ENCODE measurements around the gene MGAT2. TPM values are rescaled to one million over a fixed set of nuclear protein-coding genes. Genes with fewer than 3 reads are reported as not detected.
"Not testable (repeated sequence)": the region's sequence is repeated elsewhere in the genome, so short reads cannot be mapped to it uniquely, and the experiment has no call there.

The MGAT2 gene
- total RNA-seq, 2 donors from 2014 or later: 21.4 to 23.5 TPM

DNA sequence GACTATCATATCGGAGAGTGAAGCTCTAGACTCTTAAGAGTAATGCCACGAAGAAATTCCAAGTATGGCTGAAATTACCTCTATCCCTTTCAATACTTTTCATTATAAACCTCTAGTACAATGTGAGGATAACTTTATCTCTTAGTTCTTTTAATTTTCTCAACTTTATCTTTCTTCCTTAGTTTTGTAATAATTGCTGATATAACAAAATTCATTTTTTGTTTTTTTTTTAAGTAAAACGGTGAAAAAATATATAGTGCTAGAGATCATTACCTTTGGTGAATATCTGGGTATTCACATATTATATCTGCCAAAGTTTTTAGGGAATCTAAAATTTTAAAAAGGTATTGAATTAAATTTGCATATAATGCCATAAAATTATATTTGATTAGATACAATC, 33.9 kb downstream of the MGAT2 start:
- TF ChIP-seq, protein P1, sequence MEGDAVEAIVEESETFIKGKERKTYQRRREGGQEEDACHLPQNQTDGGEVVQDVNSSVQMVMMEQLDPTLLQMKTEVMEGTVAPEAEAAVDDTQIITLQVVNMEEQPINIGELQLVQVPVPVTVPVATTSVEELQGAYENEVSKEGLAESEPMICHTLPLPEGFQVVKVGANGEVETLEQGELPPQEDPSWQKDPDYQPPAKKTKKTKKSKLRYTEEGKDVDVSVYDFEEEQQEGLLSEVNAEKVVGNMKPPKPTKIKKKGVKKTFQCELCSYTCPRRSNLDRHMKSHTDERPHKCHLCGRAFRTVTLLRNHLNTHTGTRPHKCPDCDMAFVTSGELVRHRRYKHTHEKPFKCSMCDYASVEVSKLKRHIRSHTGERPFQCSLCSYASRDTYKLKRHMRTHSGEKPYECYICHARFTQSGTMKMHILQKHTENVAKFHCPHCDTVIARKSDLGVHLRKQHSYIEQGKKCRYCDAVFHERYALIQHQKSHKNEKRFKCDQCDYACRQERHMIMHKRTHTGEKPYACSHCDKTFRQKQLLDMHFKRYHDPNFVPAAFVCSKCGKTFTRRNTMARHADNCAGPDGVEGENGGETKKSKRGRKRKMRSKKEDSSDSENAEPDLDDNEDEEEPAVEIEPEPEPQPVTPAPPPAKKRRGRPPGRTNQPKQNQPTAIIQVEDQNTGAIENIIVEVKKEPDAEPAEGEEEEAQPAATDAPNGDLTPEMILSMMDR (conservative IDR thresholded peaks at IDR 0.05): no peak
- WGBS, 2 experiments (ENCODE audit: insufficient coverage in 1 of 2, insufficient read length in 1 of 2): 100% methylated on average over 2 of the region's 3 CpGs; no CpG with 5 or more reads in 1 of the 2 experiments
- Histone ChIP-seq H3K9ac (ENCODE audit: extremely low read depth, low read length, poor library complexity, severe bottlenecking) (no peak overlapping the region), H3K27ac (ENCODE audit: low read depth, low read length) (no peak overlapping the region), H3K4me3 (ENCODE audit: low read length) (no peak overlapping the region), H3K9me3 (ENCODE audit: control insufficient read depth, low read length) (no peaks in the 10 kb centered on the region), H3K4me1 (ENCODE audit: control insufficient read depth, insufficient read depth, low read length) (no peaks in the 10 kb centered on the region), H3K27me3 (ENCODE audit: control insufficient read depth, insufficient read depth, low read length, poor library complexity, severe bottlenecking) (no peaks in the 10 kb centered on the region), H3K36me3 (ENCODE audit: control insufficient read depth, insufficient read depth, low read length) (peaks cover 38% of the 10 kb centered on the region)
- no peaks in the 10 kb centered on the region for H3K4me1 Mint-ChIP-seq
- no peaks in the 10 kb centered on the region for H3K27me3 Mint-ChIP-seq (ENCODE audit: insufficient read depth)
- no peak overlapping the region for H3K4me3 Mint-ChIP-seq
- H3K36me3 Mint-ChIP-seq (ENCODE audit: low read depth): peaks cover 13% of the 10 kb centered on the region
- DNase-seq: no peak
- no peaks in the 10 kb centered on the region for H3K9me3 Mint-ChIP-seq
- H3K27ac Mint-ChIP-seq: no peak overlapping the region

DNA sequence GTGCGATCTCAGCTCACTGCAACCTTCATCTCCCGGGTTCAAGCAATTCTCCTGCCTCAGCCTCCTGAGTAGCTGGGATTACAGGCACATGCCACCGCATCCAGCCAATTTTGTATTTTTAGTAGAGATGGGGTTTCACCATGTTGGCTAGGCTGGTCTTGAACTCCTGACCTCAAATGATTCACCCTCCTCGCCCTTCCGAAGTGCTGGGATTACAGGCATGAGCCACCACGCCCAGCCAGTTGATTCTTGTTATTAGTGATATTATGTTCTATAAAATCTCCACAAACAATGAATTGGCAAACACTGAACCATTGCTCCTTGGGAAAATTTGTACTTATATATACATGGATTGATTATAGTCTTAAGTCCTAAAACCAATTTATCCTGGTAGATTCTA, 36.9 kb downstream of the MGAT2 start:
- not testable (repeated sequence) for H3K27me3 Mint-ChIP-seq (ENCODE audit: insufficient read depth); H3K4me3 Mint-ChIP-seq; H3K9me3 Mint-ChIP-seq; H3K9me3 ChIP-seq (ENCODE audit: control insufficient read depth, low read length); H3K27ac Mint-ChIP-seq; H3K4me3 ChIP-seq (ENCODE audit: low read length); H3K27ac ChIP-seq (ENCODE audit: low read depth, low read length); H3K4me1 ChIP-seq (ENCODE audit: control insufficient read depth, insufficient read depth, low read length); H3K9ac ChIP-seq (ENCODE audit: extremely low read depth, low read length, poor library complexity, severe bottlenecking); DNase-seq; H3K4me1 Mint-ChIP-seq; H3K27me3 ChIP-seq (ENCODE audit: control insufficient read depth, insufficient read depth, low read length, poor library complexity, severe bottlenecking)
- WGBS, 2 experiments (ENCODE audit: insufficient coverage in 1 of 2, insufficient read length in 1 of 2): 96 to 100% methylated on average over 2 to 5 of the region's 6 CpGs
- peaks cover 13% of the 10 kb centered on the region for H3K36me3 Mint-ChIP-seq (ENCODE audit: low read depth)
- peaks cover 29% of the 10 kb centered on the region for H3K36me3 ChIP-seq (ENCODE audit: control insufficient read depth, insufficient read depth, low read length)

DNA sequence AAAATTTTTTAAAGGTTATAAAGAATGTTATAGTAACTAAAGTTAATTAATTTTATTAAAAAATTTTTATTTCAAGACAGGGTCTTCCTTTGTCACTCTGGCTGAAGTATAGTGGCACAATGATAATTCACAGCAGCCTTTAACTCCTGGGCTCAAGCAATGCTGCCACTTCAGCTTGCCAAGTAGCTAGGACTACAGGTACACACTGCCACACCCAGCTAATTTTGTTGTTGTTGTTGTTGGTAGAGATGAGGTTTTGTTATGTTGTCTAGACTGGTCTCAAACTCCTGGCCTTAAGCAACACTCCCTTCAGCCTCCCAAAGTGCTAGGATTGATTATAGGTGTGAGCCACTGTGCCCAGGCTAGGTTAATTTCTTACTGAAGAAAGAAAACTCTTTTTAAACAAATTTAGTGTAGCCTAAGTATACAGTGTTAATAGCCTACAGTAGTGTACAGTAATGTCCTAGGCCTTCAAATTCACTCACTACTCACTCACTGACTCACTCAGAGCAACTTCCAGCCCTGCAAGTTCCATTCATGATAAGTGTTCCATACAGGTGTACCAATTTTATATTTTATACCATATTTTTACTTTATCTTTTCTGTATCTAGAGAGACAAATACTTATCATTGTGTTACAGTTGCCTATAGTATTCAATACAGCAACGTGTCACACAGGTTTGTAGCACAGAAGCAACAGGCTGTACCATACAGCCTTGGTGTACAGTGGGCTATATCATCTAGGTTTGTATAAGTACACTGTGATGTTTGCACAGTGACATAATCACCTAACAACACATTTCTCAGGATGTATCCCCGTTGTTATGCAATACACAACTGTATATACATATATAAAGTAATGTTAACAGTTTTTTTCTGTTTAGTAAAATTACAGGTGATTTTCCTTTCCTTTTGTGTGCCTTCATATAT, 39.2 kb downstream of the MGAT2 start:
- no peak for DNase-seq
- H3K4me3 Mint-ChIP-seq: no peak overlapping the region
- Histone ChIP-seq H3K4me3 (ENCODE audit: low read length) (no peak overlapping the region), H3K9ac (ENCODE audit: extremely low read depth, low read length, poor library complexity, severe bottlenecking) (no peak overlapping the region), H3K27me3 (ENCODE audit: control insufficient read depth, insufficient read depth, low read length, poor library complexity, severe bottlenecking) (no peaks in the 10 kb centered on the region), H3K27ac (ENCODE audit: low read depth, low read length) (no peak overlapping the region), H3K4me1 (ENCODE audit: control insufficient read depth, insufficient read depth, low read length) (no peaks in the 10 kb centered on the region), H3K9me3 (ENCODE audit: control insufficient read depth, low read length) (no peaks in the 10 kb centered on the region), H3K36me3 (ENCODE audit: control insufficient read depth, insufficient read depth, low read length) (peaks cover 31% of the 10 kb centered on the region)
- no peaks in the 10 kb centered on the region for H3K4me1 Mint-ChIP-seq
- TF ChIP-seq, protein P1 (conservative IDR thresholded peaks at IDR 0.05): no peak
- H3K36me3 Mint-ChIP-seq (ENCODE audit: low read depth): peaks cover 5% of the 10 kb centered on the region
- no peaks in the 10 kb centered on the region for H3K9me3 Mint-ChIP-seq
- no peak overlapping the region for H3K27ac Mint-ChIP-seq
- H3K27me3 Mint-ChIP-seq (ENCODE audit: insufficient read depth): no peaks in the 10 kb centered on the region
- WGBS, 2 experiments (ENCODE audit: insufficient coverage in 1 of 2, insufficient read length in 1 of 2): 100% methylated on average over 1 of the region's 2 CpGs; no CpG with 5 or more reads in 1 of the 2 experiments

Data from endodermal cell (in vitro differentiated cells).